ENCODE measurements around the gene XYLT2.
"Not testable (repeated sequence)": the region's sequence is repeated elsewhere in the genome, so short reads cannot be mapped to it uniquely, and the experiment has no call there.

XYLT2 gene

DNA sequence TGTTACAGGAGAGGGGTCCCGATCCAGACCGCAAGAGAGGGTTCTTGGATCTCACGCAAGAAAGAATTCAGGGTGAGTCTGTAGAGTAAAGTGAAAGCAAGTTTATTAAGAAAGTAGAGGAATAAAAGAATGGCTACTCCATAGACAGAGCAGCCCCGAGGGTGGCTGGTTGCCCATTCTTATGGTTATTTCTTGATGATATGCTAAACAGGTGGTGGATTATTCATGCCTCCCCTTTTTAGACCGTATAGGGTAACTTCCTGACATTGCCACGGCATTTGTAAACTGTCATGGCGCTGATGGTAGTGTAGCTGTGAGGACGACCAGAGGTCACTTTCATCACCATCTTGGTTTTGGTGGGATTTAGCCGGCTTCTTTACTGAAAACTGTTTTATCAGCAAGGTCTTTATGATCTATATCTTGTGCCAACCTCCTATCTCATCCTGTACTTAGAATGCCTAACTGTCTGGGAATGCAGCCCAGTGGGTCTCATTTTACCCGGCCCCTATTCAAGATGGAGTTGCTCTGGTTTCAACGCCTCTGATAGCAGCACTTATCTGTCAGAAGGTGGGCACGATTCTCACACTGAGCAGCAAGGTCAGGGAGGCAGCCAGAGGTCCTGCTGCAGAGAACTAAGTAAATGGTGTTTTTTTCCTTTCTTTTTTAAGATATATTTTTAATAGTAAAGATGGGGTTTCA, 26.5 kb upstream of the XYLT2 start:
- no peak for DNase-seq (ENCODE audit: low spot score)

GRCh38 chr17:50322271-50322670, 23.7 kb upstream of the XYLT2 start:
- DNase-seq (ENCODE audit: low spot score) = no peak

- DNase-seq (ENCODE audit: low spot score) = no peak
Measured at GRCh38 chr17:50323060-50323459, 22.9 kb upstream of the XYLT2 start.

DNA sequence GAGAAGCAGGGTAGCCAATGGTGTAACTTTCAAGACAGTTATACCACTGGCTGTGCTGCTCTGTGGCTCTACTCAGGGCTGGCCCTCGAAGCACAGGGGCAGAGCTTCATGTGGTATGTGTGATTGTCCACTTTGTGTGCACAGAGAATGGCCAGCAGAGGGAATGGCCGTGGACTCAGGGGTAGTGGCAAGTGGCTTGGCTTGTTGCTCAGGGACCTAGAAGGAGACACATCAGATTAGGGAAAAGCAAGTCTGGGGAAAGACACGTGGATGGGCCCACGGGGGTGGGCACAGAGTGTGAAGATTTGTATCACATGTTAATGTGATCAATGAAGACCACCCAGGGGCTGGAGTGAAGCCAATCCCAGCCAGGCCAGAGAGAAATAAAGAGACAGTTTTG, 20.0 kb upstream of the XYLT2 start:
- DNase-seq (ENCODE audit: low spot score) = no peak

GRCh38 chr17:50326831-50327364, 19.0 kb upstream of the XYLT2 start:
- no peak for DNase-seq (ENCODE audit: low spot score)

GRCh38 chr17:50328363-50329325, 17.3 kb upstream of the XYLT2 start:
- no peak for DNase-seq (ENCODE audit: low spot score)

- no peak for DNase-seq (ENCODE audit: low spot score)
Measured at GRCh38 chr17:50329716-50330115, 16.2 kb upstream of the XYLT2 start.

DNA sequence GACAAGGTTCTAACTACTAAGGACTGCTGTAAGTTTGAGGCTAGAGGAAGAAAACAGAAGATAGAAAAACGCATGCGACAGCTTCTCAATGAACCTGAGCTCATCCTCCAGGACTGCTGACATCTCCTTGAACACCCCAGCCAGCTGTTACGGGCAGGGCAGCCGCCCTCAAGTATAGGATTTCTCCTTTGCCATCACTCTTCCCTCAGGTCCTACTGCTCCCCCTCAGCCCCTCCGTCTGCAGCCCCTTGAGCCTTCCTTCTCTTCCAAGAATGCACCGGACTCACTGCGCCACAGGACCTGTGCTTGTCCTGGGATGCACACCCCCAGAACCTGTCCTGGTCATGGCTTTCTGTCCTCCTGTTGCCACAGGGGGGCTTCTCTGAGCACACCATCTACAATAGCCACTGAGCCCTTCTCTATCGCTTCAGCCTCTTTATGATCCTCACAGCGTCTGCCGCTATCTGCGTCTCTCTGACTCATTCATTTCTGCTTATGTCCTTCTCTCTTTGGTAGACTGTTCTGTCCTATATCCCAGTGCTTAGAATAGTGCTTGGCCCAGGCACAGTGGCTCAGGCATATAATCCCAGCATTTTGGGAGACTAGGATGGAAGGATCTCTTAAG, 15.7 kb upstream of the XYLT2 start:
- no peak for DNase-seq (ENCODE audit: low spot score)

- no peak for DNase-seq (ENCODE audit: low spot score)
Measured at GRCh38 chr17:50331085-50331791, 14.7 kb upstream of the XYLT2 start.

GRCh38 chr17:50332196-50332595, 13.7 kb upstream of the XYLT2 start:
- DNase-seq (ENCODE audit: low spot score) = no peak

GRCh38 chr17:50333291-50334057, 12.5 kb upstream of the XYLT2 start:
- not testable (repeated sequence) for DNase-seq (ENCODE audit: low spot score)

- DNase-seq (ENCODE audit: low spot score) = no peak
Measured at GRCh38 chr17:50337956-50338355, 8.0 kb upstream of the XYLT2 start.

DNA sequence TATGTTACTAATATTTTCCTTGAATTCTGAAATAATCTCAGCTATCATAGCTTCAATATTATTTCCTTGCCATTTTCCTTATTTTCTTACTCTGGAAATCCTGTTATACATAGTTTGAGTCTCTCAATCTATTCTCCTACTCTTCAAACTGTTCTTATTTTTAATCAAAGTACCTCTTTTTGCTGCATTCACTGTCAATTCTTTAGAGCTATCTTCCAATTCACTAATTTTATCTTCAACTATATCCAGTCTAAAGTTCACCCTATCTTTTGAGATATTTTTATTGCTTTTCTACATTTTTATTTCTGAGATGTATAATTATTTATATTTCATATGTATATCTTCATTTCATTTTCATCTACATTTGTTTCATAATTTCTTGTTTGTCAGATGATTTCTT, 7.3 kb upstream of the XYLT2 start:
- DNase-seq (ENCODE audit: low spot score) = no peak

GRCh38 chr17:50339381-50339780, 6.5 kb upstream of the XYLT2 start:
- DNase-seq (ENCODE audit: low spot score) = no peak

DNA sequence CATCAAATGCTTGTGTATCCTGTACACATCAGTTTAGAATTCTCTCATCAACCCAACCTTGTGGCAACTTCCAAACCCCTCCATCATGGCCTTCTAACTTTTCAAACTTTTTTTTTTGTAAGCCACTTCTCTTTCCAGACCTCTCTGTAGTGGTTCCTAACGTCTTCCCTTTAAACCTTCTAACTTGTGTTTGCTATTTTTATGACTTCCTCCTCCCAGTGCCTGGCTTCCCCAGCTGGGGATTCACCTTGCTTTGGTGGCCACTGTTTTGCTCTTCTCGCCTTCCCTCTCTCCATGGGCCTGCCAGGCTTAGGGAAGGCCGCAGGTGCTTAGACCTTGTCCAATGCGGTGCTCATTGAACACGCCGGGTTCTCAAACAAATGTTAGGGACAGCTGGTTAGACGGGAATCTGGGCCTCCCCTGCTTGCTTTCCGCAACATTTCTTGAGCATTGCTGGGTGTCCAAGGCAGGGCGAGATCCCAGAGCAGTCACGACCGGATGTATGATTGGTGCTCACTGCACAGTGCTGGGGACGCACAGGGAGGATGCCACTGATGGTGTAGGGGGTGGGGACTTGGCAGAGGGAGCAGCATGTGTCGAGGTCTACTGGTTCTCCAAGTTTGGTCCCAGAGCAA, 1.1 kb upstream of the XYLT2 start:
- no peak for DNase-seq (ENCODE audit: low spot score)

GRCh38 chr17:50346313-50347116, 589 bp downstream of the XYLT2 start:
- peak; percentile 17 for DNase-seq (ENCODE audit: low spot score)

DNA sequence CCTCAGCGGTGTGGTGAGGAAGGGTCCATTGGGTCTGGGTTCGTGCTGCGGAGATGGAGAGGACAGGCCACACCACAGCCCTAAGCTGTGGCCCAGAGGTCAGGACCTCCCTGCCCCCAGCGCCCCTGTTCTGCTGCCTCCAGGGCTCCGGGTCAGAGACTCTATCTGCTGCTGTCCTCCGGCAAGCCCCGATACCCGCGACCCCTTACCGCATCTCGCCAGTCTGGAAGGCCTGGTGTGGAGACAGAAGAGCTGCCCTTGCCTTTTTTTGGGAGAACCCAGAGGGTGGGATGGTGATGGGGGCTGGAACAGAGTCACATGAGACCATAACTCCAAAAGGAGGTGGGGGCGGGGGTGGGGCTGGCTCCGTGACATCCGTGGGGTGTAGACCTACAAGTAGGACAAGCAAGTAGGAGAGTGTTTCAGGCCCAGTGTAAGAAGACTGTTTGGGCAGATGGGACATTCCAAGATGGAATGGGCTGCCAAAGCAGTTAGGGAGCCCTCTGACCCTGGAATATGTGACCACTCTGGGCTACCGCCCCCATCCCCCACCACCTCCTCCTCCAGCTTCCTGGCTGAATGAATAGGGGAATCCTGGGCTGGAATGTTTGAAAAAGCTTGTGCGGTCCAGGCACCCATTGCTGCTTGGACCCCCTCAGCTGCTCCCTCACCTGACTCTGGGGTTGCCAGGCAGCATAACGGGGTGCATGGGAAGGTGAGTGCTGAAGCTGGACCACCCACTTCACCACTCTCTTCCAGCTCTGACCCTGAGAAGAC, 1.4 kb downstream of the XYLT2 start:
- DNase-seq (ENCODE audit: low spot score) = no peak

DNA sequence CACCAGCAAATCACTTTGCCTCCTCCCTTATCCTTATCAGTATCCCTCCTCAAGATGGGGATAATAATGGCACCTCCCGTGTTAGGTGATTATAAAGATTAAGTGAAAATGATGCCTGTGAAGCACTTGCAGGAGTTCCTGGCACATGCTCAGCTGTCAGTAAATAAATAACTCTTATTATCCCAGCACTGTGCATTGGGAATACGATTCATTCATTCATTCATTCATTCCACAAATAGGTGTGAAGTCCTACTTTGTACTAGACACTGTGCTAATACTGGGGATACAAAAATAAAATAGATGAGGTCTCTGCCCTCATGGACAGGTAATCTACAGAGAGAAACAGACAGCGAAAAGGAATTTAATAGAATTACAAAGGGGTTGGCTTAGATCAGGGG, 2.0 kb downstream of the XYLT2 start:
- no peak for DNase-seq (ENCODE audit: low spot score)

All from LoVo (cell line).